Panc1 (cell line): Measurements from ENCODE around the gene SWAP70.

Experiments used
- CTCF ChIP-seq: fragments of 450-650 bp; IDR thresholded peaks from 2 replicates; pipeline ENCODE4 v1.5.1; 2017; ENCODE audit warnings: mild to moderate bottlenecking
- POLR2AphosphoS5 ChIP-seq: IDR thresholded peaks from 2 replicates; pipeline ENCODE4 v1.6.1; 2012; ENCODE audit warnings: mild to moderate bottlenecking, low read depth, low read length, moderate library complexity
- REST ChIP-seq, 2 experiments: IDR thresholded peaks; 2 replicates each; pipeline ENCODE4 v1.6.1; 2011 to 2012; ENCODE audit warnings: low read depth in 2 of 2, control low read depth in 1 of 2, low read length in 1 of 2, mild to moderate bottlenecking in 1 of 2, moderate library complexity in 1 of 2; ENCODE audit not compliant: insufficient read depth in 1 of 2
- SIN3A ChIP-seq: IDR thresholded peaks from 2 replicates; pipeline ENCODE4 v1.6.1; 2012; ENCODE audit warnings: low read depth, mild to moderate bottlenecking, low read length, moderate library complexity, borderline replicate concordance; ENCODE audit not compliant: insufficient read depth
- TCF7L2 ChIP-seq: IDR thresholded peaks from 2 replicates; pipeline ENCODE4 v1.6.1; 2011; ENCODE audit warnings: mild to moderate bottlenecking, low read depth, low read length, inconsistent platforms

- TF ChIP-seq SIN3A = no peak
- TF ChIP-seq CTCF = no peak
- TF ChIP-seq POLR2AphosphoS5 = no peak
- TF ChIP-seq REST (IDR thresholded peaks at IDR 0.05; ENCODE audit: insufficient read depth in 1 of 2, low read depth in 2 of 2, low read length in 1 of 2) = no peak
- TF ChIP-seq TCF7L2 = no peak
These were observed 14.7 kb downstream of the SWAP70 start for GRCh38 chr11:9678576-9678975.
